Upper lobe of left lung (tissue), 6 donors: ENCODE measurements around the gene ATP2A3. TPM values are rescaled to one million over a fixed set of nuclear protein-coding genes. Genes with fewer than 3 reads are reported as not detected.
A peak's percentile ranks its signal among the peaks of the same experiment; 100 is the strongest.

Experiments
- ATAC-seq, 2 donors: fragments of 200-7000 bp; cut with Tn5 transposase; one replicate each; pipeline ENCODE4 v1.9.1; 2022; ENCODE audit warnings: mild to moderate bottlenecking in 2 of 2, moderate library complexity in 2 of 2; ENCODE audit not compliant: low FRiP score in 2 of 2
- DNase-seq, 2 donors: peaks; one replicate each; pipeline ENCODE4 v3.0.0-alpha.2; 2019 to 2020
- H3K27ac ChIP-seq, 4 donors: fragments of 200-600 bp; sonication (generic); one replicate each; pipeline ENCODE4 v1.5.1; 2016 to 2019
- H3K27me3 ChIP-seq, 4 donors: fragments of 200-600 bp; sonication (generic); one replicate each; pipeline ENCODE4 v1.5.1; 2017 to 2019
- H3K36me3 ChIP-seq, 4 donors: fragments of 200-600 bp; sonication (generic); one replicate each; pipeline ENCODE4 v1.5.1; 2016 to 2019
- H3K4me1 ChIP-seq, 4 donors: fragments of 200-600 bp; sonication (generic); one replicate each; pipeline ENCODE4 v1.5.1; 2018 to 2019
- H3K4me3 ChIP-seq, 4 donors: fragments of 200-600 bp; sonication (generic); one replicate each; pipeline ENCODE4 v1.5.1; 2017 to 2019; ENCODE audit warnings: mild to moderate bottlenecking in 2 of 4, moderate library complexity in 1 of 4
- H3K9me3 ChIP-seq, 4 donors: fragments of 200-600 bp; sonication (generic); one replicate each; pipeline ENCODE4 v1.5.1; 2018 to 2019
- EP300 ChIP-seq, 4 donors: sonication (generic); formaldehyde crosslinking; IDR thresholded peaks; one replicate each; pipeline ENCODE4 v1.5.1; 2017; ENCODE audit warnings: antibody characterized with exemption in 4 of 4, control low read depth in 2 of 4
- POLR2A ChIP-seq, 4 donors: fragments of 450-650 bp; IDR thresholded peaks; one replicate each; pipeline ENCODE4 v1.5.1; 2016 to 2017; ENCODE audit warnings: antibody characterized with exemption in 4 of 4, mild to moderate bottlenecking in 2 of 4
- POLR2AphosphoS5 ChIP-seq, 2 donors: sonication (generic); formaldehyde crosslinking; IDR thresholded peaks; one replicate each; pipeline ENCODE4 v1.5.1; 2017; ENCODE audit warnings: antibody characterized with exemption in 2 of 2
- WGBS, 2 donors: methylation state at CpG; one replicate each; pipeline ENCODE4 v1.1.5; 2017 to 2018; 5-methylcytosine and 5-hydroxymethylcytosine counted together
- total RNA-seq, 6 donors: library from RNA; depleted of rRNA in 4 of 6; stranded (reverse); fragments of >200 nt in 4 of 6; gene quantifications; one replicate each; pipeline versions ENCODE4 v1.1.0 to v1.2.1, GENCODE V29; 2016 to 2021
- TF ChIP-seq, protein P1 (sequence below), 6 experiments: fragments of 450-650 bp in 4 of 6; fragments of 200-600 bp in 2 of 6; sonication (generic) in 2 of 6; IDR thresholded peaks; one replicate each; pipeline ENCODE4 v1.5.1; 2016 to 2019; ENCODE audit warnings: antibody characterized with exemption in 6 of 6
- donor health status: DM: no; HTN: no; CAD: no; lungs with moderate emphysema.
- donor health status: DM: no; HTN: yes; CAD: no; lungs with severe emphysema.

ATP2A3 gene
- total RNA-seq, 6 donors from 2014 or later = 27.9 to 82.8 (median 41.4) TPM

GRCh38 chr17:4001048-4001590 is 36.9 kb upstream of the ATP2A3 start:
- Histone ChIP-seq H3K4me3 (no peak overlapping the region), H3K9me3 (no peaks in the 10 kb centered on the region), H3K36me3 (peaks cover 0 to 10% (median 7%) of the 10 kb centered on the region in 4 donors), H3K4me1 (peaks cover 0 to 22% (median 12%) of the 10 kb centered on the region in 4 donors), H3K27me3 (no peaks in the 10 kb centered on the region), H3K27ac (no peak overlapping the region)
- WGBS, 2 donors = 76 to 80% methylated on average over 13 of the region's 13 CpGs
- DNase-seq (no peak), ATAC-seq (no peak)
- TF ChIP-seq EP300 (IDR thresholded peaks at IDR 0.05) (no peak), POLR2A (IDR thresholded peaks at IDR 0.05) (no peak), POLR2AphosphoS5 (IDR thresholded peaks at IDR 0.05) (no peak)
- TF ChIP-seq, protein P1, sequence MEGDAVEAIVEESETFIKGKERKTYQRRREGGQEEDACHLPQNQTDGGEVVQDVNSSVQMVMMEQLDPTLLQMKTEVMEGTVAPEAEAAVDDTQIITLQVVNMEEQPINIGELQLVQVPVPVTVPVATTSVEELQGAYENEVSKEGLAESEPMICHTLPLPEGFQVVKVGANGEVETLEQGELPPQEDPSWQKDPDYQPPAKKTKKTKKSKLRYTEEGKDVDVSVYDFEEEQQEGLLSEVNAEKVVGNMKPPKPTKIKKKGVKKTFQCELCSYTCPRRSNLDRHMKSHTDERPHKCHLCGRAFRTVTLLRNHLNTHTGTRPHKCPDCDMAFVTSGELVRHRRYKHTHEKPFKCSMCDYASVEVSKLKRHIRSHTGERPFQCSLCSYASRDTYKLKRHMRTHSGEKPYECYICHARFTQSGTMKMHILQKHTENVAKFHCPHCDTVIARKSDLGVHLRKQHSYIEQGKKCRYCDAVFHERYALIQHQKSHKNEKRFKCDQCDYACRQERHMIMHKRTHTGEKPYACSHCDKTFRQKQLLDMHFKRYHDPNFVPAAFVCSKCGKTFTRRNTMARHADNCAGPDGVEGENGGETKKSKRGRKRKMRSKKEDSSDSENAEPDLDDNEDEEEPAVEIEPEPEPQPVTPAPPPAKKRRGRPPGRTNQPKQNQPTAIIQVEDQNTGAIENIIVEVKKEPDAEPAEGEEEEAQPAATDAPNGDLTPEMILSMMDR (IDR thresholded peaks at IDR 0.05) = no peak

DNA sequence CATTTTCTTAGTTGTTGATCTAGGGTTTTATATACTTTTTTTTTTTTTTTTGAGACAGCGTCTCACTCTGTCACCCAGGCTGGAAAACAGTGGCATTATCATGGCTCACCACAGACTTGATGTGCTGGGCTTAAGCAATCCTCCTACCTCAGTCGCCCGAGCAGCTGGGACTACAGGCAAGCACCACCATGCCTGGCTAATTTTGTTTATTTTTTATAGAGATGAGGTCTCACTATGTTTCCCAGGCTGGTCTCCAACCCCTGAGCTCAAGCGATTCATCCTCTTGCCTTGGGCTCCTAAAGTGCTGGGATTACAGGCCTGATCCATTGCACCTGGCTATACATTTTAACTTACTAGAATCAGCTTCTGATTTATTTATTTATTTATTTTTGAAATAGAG is 34.2 kb upstream of the ATP2A3 start:
- no peak for ATAC-seq
- H3K9me3 ChIP-seq = no peaks in the 10 kb centered on the region
- DNase-seq = no peak
- peaks cover 0 to 6% (median 2%) of the 10 kb centered on the region in 4 donors for H3K4me1 ChIP-seq
- TF ChIP-seq, protein P1 (IDR thresholded peaks at IDR 0.05) = no peak
- TF ChIP-seq EP300 (IDR thresholded peaks at IDR 0.05) (no peak), POLR2AphosphoS5 (IDR thresholded peaks at IDR 0.05) (no peak)
- H3K4me3 ChIP-seq = no peak overlapping the region
- H3K36me3 ChIP-seq = no peaks in the 10 kb centered on the region
- H3K27me3 ChIP-seq = no peaks in the 10 kb centered on the region
- 76 to 91% methylated on average over 4 of the region's 4 CpGs for WGBS, 2 donors
- H3K27ac ChIP-seq = no peak overlapping the region

GRCh38 chr17:3995067-3995466 is 30.8 kb upstream of the ATP2A3 start:
- H3K4me1 ChIP-seq = no peaks in the 10 kb centered on the region
- DNase-seq (no peak), ATAC-seq (no peak)
- no peak overlapping the region for H3K4me3 ChIP-seq
- no peaks in the 10 kb centered on the region for H3K9me3 ChIP-seq
- 67 to 86% methylated on average over 1 of the region's 1 CpG for WGBS, 2 donors
- no peak overlapping the region for H3K27ac ChIP-seq
- H3K36me3 ChIP-seq = no peaks in the 10 kb centered on the region
- TF ChIP-seq EP300 (IDR thresholded peaks at IDR 0.05) (no peak), POLR2AphosphoS5 (IDR thresholded peaks at IDR 0.05) (no peak), POLR2A (IDR thresholded peaks at IDR 0.05) (no peak)
- TF ChIP-seq, protein P1 (IDR thresholded peaks at IDR 0.05) = no peak
- H3K27me3 ChIP-seq = no peaks in the 10 kb centered on the region

GRCh38 chr17:3994221-3994576 is 30.0 kb upstream of the ATP2A3 start:
- H3K27ac ChIP-seq = no peak overlapping the region
- TF ChIP-seq EP300 (IDR thresholded peaks at IDR 0.05) = no peak
- no peak for TF ChIP-seq POLR2A (IDR thresholded peaks at IDR 0.05)
- TF ChIP-seq, protein P1 (IDR thresholded peaks at IDR 0.05) = no peak
- TF ChIP-seq POLR2AphosphoS5 (IDR thresholded peaks at IDR 0.05) = no peak
- no peaks in the 10 kb centered on the region for H3K36me3 ChIP-seq
- WGBS, 2 donors = 70% methylated on average over 1 of the region's 1 CpG
- ATAC-seq = no peak
- no peak for DNase-seq
- H3K4me3 ChIP-seq = no peak overlapping the region
- no peaks in the 10 kb centered on the region for H3K9me3 ChIP-seq
- no peaks in the 10 kb centered on the region for H3K4me1 ChIP-seq
- H3K27me3 ChIP-seq = no peaks in the 10 kb centered on the region

GRCh38 chr17:3993493-3994220 is 29.4 kb upstream of the ATP2A3 start:
- Histone ChIP-seq H3K36me3 (no peaks in the 10 kb centered on the region), H3K4me3 (no peak overlapping the region), H3K4me1 (no peaks in the 10 kb centered on the region), H3K27me3 (no peaks in the 10 kb centered on the region), H3K27ac (no peak overlapping the region), H3K9me3 (no peaks in the 10 kb centered on the region)
- TF ChIP-seq, protein P1 (IDR thresholded peaks at IDR 0.05) = no peak
- TF ChIP-seq POLR2AphosphoS5 (IDR thresholded peaks at IDR 0.05) = no peak
- no peak for TF ChIP-seq POLR2A (IDR thresholded peaks at IDR 0.05)
- TF ChIP-seq EP300 (IDR thresholded peaks at IDR 0.05) = no peak
- ATAC-seq (no peak), DNase-seq (peak in 1 of 2 donors; percentile 3)
- WGBS, 2 donors = 55 to 73% methylated on average over 8 of the region's 8 CpGs
